ENCODE results near the gene NDUFA12. TPM values are rescaled to one million over a fixed set of nuclear protein-coding genes. Genes with fewer than 3 reads are reported as not detected.

NDUFA12 gene
- total and polyA plus RNA-seq, 9 of the 15 experiments (the other 6 are each of a cell fraction or from before 2014, with no cell fraction given), result 115 to 986 (median 283) TPM

- Histone ChIP-seq H3K9me3 (replicated peaks; ENCODE audit: control insufficient read depth, insufficient read depth, low read depth, low read length) (no peaks in the 10 kb centered on the region), H3K4me3 (no peak overlapping the region), H3K36me3 (ENCODE audit: control insufficient read depth, insufficient read depth, low read length) (peaks cover 12% of the 10 kb centered on the region; the same call in 1 of the 3 replicates), H3K27ac (ENCODE audit: extremely low read depth, low read depth, low read length) (no peak overlapping the region), H3K4me1 (replicated peaks in 1 of 2; ENCODE audit: control insufficient read depth in 2 of 2, insufficient read depth in 2 of 2, low read length in 2 of 2) (no peaks in the 10 kb centered on the region), H2AFZ (ENCODE audit: low read depth, low read length) (no peak overlapping the region), H4K20me1 (replicated peaks; ENCODE audit: control insufficient read depth, insufficient read depth, low read length) (no peaks in the 10 kb centered on the region), H3K79me2 (ENCODE audit: control insufficient read depth, insufficient read depth, low read length) (no peaks in the 10 kb centered on the region), H3K9me1 (ENCODE audit: control insufficient read depth, insufficient read depth, low read length) (no peaks in the 10 kb centered on the region), H3K9ac (ENCODE audit: insufficient read depth in 1 of 2, low read depth in 2 of 2, low read length in 2 of 2) (no peak overlapping the region), H3K27me3 (ENCODE audit: control insufficient read depth in 2 of 2, insufficient read depth in 2 of 2, low read length in 2 of 2) (no peaks in the 10 kb centered on the region), H3K4me2 (ENCODE audit: insufficient read depth, low read length) (no peak overlapping the region)
- POLR2A ChIA-PET, result interaction anchor here (1.3 to 2.3 kb wide), 2 partner anchors 12 to 17 kb away, joined by 3 to 7 read pairs; no protein-coding TSS in a partner anchor
- CTCF ChIA-PET (ENCODE audit: low intra/inter-chr PET ratio), result no interaction called here
- intact Hi-C loops (cut with micrococcal nuclease), result no loop called here
- 77% methylated on average over 2 of the region's 2 CpGs for WGBS (ENCODE audit: insufficient coverage, low coverage, missing lambda C conversion rate)
- FAIRE-seq, result no peak
- in situ Hi-C loops (cut with MboI), result no loop called here
- no peak for DNase-seq (ENCODE audit: extremely low read depth in 1 of 4, low spot score in 3 of 4)
- no peak for ATAC-seq
- BruUV-seq (replicated peaks), result no TSS peak
- TF ChIP-seq ZNF253 (CRISPR knock-in tag; conservative IDR thresholded peaks at IDR 0.05), result no peak
- no peak for TF ChIP-seq RBM25 (IDR thresholded peaks at IDR 0.05; ENCODE audit: low read depth, low read length, severe bottlenecking)
- no peak for TF ChIP-seq SREBF1 (IDR thresholded peaks at IDR 0.05; ENCODE audit: borderline replicate concordance, low read depth, low read length)
- no peak for TF ChIP-seq SNAPC5 (CRISPR knock-in tag; IDR thresholded peaks at IDR 0.05)
- TF ChIP-seq ATF3 (IDR thresholded peaks at IDR 0.05), result no peak
- no peak for TF ChIP-seq ATF3 (CRISPR knock-in tag; conservative IDR thresholded peaks at IDR 0.05)
- TF ChIP-seq ZNF655 (CRISPR knock-in tag; IDR thresholded peaks at IDR 0.05), result no peak
- TF ChIP-seq CBX8 (IDR thresholded peaks at IDR 0.05; ENCODE audit: borderline replicate concordance, extremely low read depth, low read depth, low read length, poor library complexity, severe bottlenecking), result no peak
- no peak for TF ChIP-seq GMEB1 (CRISPR knock-in tag; IDR thresholded peaks at IDR 0.05)
- no peak for TF ChIP-seq ZBTB12 (CRISPR knock-in tag; IDR thresholded peaks at IDR 0.05)
- no peak for TF ChIP-seq ZNF518B (CRISPR knock-in tag; IDR thresholded peaks at IDR 0.05)
- TF ChIP-seq MLX (CRISPR knock-in tag; conservative IDR thresholded peaks at IDR 0.05), result no peak
These were observed 31.6 kb downstream of the NDUFA12 start for GRCh38 chr12:94971923-94972322.
